GM18499 (cell line): Measurements from ENCODE around the gene LHFPL3.

Source experiments
- ATAC-seq: cut with Tn5 transposase; IDR thresholded peaks from one replicate; pipeline ENCODE4 v1.9.1; 2021; ENCODE audit warnings: moderate number of reproducible peaks; ENCODE audit not compliant: insufficient read depth, unreplicated experiment

LHFPL3 gene

GRCh38 chr7:104883248-104883717 lies 554.9 kb downstream of the LHFPL3 start:
- ATAC-seq, result peak; percentile 17

GRCh38 chr7:104883718-104884452 lies 555.5 kb downstream of the LHFPL3 start:
- peak; percentile 56 for ATAC-seq

GRCh38 chr7:104886651-104887050 lies 558.2 kb downstream of the LHFPL3 start:
- no peak for ATAC-seq

GRCh38 chr7:104890216-104890615 lies 561.8 kb downstream of the LHFPL3 start:
- no peak for ATAC-seq

GRCh38 chr7:104891949-104892348 lies 563.5 kb downstream of the LHFPL3 start:
- no peak for ATAC-seq

GRCh38 chr7:104894314-104894713 lies 565.9 kb downstream of the LHFPL3 start:
- ATAC-seq, result no peak

GRCh38 chr7:104894726-104895521 lies 566.5 kb downstream of the LHFPL3 start:
- no peak for ATAC-seq

GRCh38 chr7:104895522-104896236 lies 567.3 kb downstream of the LHFPL3 start:
- ATAC-seq, result no peak

GRCh38 chr7:104898434-104898833 lies 570.0 kb downstream of the LHFPL3 start:
- ATAC-seq, result no peak

GRCh38 chr7:104900525-104901239 lies 572.3 kb downstream of the LHFPL3 start:
- ATAC-seq, result no peak

- no peak for ATAC-seq
These were observed 572.8 kb downstream of the LHFPL3 start for GRCh38 chr7:104901240-104901619.

GRCh38 chr7:104902183-104902582 lies 573.8 kb downstream of the LHFPL3 start:
- no peak for ATAC-seq

- no peak for ATAC-seq
These were observed 574.6 kb downstream of the LHFPL3 start for GRCh38 chr7:104903044-104903443.

- ATAC-seq, result no peak
These were observed 575.4 kb downstream of the LHFPL3 start for GRCh38 chr7:104903846-104904245.

GRCh38 chr7:104906032-104906431 lies 577.6 kb downstream of the LHFPL3 start:
- ATAC-seq, result no peak

GRCh38 chr7:104906556-104906955 lies 578.2 kb downstream of the LHFPL3 start:
- ATAC-seq, result no peak

GRCh38 chr7:104908636-104909035 lies 580.2 kb downstream of the LHFPL3 start:
- ATAC-seq, result no peak

GRCh38 chr7:104909096-104909495 lies 580.7 kb downstream of the LHFPL3 start:
- no peak for ATAC-seq

- no peak for ATAC-seq
These were observed 586.0 kb downstream of the LHFPL3 start for GRCh38 chr7:104914421-104914820.

- ATAC-seq, result no peak
These were observed 593.2 kb downstream of the LHFPL3 start for GRCh38 chr7:104921596-104921995.
